DLD1 (cell line): Measurements from ENCODE around the gene FAM3C.
"Not testable (repeated sequence)": the region's sequence is repeated elsewhere in the genome, so short reads cannot be mapped to it uniquely, and the experiment has no call there.

ENCODE experiments used
- in situ Hi-C: cut with HindIII; loops from 2 replicates; pipeline ENCODE4 v1.10.0; 2017; ENCODE audit warnings: low sequenced_read_pairs

Gene FAM3C

DNA sequence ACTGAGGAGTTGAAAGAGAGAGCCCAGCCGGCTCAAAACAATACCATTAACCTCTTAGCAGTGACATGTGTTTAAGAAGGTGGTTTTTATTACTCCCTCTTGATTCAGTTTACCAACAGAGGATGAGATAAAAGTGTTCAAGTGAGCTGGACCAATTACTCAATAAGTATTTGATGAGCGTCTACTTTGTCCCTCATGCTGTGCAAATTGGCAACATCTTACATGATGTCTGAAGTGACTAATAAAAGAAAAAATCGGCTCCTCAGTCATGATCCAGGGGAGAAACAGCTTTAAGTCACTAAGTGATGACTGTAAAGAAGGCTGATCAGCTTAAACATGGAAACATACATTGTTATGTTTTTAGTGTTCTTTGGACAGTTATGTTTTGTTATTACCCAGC is 59.5 kb downstream of the FAM3C start:
- in situ Hi-C loops, result no loop called here

- in situ Hi-C loops, result no loop called here
These were observed 61.0 kb downstream of the FAM3C start for GRCh38 chr7:121334875-121335648.

DNA sequence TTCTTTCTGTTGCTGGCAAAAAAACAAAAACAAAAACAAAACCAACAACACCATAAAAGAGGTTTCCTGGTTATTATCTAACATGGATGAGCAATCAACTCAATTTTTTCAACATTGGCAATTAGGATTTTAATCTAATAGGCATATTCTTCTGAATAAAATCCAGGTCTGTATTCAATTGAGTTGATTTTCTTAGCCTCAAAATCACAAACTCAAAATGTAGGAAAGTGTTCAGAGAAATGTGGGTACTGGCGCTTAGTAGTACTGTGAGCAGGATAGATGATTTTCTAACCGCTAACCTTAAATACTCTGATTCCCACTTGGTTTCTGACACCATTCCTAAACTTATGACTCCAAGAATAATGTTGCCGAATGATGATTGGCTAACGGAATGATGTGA is 61.7 kb downstream of the FAM3C start:
- in situ Hi-C loops, result no loop called here

DNA sequence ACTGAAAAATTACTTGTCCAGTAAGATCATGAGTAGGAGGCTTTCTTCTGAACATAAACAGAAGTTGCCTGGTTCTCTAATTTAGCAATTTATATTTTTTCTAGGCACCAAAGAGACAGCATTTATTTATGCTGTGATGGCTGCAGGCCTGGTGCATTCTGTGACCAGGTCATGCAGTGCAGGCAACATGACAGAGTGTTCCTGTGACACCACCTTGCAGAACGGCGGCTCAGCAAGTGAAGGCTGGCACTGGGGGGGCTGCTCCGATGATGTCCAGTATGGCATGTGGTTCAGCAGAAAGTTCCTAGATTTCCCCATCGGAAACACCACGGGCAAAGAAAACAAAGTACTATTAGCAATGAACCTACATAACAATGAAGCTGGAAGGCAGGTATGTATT is 64.5 kb downstream of the FAM3C start:
- in situ Hi-C loops, result no loop called here

DNA sequence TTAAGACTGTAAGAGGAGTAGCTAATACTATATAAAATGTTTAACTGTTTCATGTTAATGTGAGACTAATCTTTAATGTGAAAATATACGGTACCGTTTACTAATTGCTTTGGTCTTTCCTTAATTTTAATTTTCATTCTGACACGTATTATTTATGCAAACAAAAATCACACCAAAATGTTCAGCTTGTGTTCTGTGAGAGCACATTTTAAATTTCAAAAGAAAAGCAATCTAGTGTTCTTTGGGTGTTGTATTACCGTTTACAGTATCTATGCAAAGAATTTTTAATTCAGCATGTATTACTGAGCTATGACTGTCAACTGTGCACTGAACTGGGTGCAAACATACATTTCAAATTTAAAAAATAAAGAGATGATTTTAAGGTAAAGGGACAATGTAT is 65.1 kb downstream of the FAM3C start:
- in situ Hi-C loops, result no loop called here

DNA sequence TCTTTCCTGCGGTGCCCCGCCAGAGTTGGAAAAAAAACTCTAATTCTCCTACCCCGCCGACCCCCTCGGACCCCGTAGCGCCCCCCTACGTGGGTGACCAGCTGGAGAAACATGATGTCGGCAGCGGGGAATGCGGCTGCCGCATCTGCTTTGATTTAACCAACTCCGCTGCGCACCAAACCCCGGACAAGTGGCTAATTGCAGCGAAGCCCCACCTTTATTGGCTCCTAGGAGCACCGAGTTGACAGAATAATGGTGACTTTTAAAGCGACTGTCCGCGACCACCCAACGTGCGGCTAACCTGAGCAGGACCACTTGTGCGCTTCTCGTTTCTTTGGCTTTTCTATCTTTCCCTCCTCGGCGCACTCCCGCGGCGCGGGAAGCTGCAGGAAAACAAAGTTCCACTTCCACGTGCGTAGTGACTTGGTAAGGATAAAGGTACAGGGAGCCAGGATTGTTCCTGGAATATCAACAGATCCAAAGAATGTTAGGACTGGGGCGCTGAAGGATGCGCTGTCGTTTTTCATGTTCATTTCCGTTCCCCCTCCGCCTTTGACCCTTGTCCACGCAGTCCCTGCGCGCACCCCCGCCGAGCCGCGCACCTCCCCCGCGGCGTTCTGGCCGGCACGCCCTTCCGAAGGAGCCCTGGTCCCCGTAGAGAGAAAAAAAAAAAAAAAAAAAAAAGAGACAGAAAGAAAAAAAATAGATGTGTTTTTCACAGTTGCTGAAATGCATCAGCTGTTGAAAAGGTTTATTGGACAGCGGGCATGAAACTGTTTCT is 65.9 kb downstream of the FAM3C start:
- in situ Hi-C loops, result no loop called here

DNA sequence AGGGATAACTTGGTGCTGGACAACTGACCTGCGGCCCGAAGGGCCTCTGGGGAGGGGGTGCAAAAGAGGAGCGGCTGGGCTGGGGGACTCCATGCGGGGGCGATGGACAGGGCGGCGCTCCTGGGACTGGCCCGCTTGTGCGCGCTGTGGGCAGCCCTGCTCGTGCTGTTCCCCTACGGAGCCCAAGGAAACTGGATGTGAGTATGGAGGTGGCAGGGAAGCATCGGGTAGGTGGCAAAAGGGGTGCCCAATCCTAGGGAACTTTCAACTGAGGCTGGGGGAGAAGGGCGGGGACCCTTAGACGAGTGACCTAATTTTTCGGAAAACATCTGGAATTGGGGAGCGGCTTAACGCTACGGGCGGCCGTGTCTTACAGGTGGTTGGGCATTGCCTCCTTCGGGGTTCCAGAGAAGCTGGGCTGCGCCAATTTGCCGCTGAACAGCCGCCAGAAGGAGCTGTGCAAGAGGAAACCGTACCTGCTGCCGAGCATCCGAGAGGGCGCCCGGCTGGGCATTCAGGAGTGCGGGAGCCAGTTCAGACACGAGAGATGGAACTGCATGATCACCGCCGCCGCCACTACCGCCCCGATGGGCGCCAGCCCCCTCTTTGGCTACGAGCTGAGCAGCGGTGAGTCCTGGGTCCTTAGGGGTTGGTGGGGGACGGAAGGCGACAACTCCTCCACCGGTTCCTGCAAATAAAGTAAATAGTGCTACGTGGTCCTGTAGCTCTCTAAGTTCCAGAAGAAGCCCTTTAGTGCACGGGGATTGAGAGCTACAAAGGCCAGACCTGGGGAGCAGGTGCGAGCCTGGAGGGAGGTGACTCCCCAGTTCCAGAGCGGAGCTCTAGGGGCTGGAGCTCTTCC is 66.7 kb downstream of the FAM3C start:
- in situ Hi-C loops, result no loop called here

- in situ Hi-C loops, result no loop called here
These were observed 67.5 kb downstream of the FAM3C start, which contains the start of gene WNT16 for GRCh38 chr7:121328508-121329190. Gene WNT16, plus strand, starts transcription at chr7:121329000. Its CDS starts 293 bp downstream, at chr7:121329293.

- in situ Hi-C loops, result no loop called here
These were observed 68.4 kb downstream of the FAM3C start for GRCh38 chr7:121327671-121328070.

DNA sequence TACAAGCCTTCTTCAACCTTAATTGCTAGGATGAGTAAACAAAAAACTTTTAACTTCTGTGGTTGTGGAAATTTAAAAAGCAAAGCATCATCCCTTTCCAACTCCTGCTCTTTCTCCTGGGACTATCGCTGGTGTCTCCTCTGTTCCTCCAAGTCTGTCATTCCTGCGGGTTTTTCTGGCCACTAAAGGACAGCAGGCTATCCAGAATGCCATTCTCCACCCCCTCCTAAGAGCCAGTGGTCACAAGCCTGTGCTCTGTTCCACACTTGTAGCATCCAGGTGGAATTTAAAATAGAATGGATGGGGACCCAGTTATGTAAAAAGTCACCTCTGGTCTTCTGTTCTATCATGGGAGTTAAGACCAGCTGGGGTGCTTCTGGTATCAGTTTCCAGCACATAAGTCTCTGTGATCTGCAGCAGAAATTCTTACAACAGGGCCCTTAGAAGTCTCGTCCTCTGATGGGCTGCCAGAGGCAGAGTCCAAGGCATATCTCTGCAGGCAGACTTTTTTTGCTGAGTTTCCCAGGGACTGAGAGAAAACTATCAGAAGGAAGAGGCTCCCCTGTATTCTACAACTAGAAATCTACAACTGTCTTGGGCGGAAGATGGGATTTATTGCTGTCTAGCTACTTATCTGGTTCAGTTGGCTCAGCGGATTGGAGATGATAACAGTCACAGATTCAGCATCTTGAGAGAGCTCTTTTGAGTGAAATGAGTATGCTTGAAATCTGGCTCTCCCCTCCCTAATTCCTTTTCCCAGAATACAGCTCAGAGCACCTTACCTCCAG is 72.4 kb downstream of the FAM3C start:
- in situ Hi-C loops, result no loop called here

DNA sequence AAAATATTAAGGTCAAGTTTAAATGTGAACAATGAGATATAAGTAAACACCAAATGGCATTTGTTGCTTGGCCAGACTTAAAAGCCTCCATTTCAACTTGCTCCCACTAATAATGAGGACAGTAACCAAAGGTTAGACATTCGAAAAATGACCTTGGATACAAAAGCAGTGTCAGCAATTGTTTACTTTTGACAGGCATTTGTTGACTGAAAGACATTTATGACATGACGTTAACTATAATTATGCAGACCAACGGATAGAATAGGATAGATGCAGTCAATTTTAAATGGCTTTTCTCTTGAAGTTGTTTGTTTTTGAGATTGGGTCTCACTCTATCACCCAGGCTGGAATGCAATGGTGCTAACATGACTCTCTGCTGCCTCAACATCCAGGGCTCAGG is 73.6 kb downstream of the FAM3C start:
- in situ Hi-C loops, result no loop called here

- in situ Hi-C loops, result not testable (repeated sequence)
These were observed 80.9 kb downstream of the FAM3C start for GRCh38 chr7:121315170-121315569.

DNA sequence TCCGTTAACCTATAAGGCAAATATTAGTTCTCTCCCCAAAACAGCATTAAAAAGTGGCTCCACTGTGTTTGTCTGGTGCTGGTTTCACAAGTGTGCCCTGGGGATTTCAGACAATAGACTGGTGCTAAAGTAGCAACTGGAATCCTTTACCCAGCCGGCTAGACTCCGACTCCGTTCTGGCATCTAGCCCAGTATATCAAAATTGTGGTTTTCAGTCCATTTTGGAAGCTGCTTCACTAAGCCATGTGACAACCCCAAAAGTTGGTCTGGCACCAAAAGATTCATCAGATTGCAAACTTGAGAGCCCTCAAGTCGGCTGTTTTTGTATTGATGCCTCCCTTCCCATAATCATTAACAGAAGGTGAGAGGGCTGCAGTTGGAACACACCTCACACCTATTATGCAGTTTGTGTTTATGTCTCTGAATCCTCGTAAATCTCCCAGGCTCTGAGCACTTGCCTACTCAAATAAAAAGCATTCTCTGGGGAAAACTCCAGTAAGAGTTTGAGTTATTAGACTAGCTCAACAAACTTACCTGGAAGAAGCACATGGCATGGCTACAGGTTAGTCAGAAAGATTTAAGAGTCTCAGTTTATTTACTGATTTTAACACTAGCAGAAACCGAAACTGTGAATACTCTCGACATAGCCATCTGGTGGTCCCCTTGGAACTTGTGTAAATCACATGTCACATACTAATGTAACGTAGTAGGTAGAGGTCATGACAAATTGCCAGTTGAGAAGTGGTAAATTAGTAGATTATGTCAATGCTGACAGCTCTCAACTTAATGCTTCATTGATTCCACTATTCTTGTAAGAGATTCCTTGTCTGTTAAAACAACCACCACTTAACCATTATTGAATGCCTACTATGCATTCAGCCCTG is 82.1 kb downstream of the FAM3C start:
- in situ Hi-C loops, result no loop called here

GRCh38 chr7:121313220-121313792 is 82.8 kb downstream of the FAM3C start:
- in situ Hi-C loops, result no loop called here

GRCh38 chr7:121307021-121307574 is 89.0 kb downstream of the FAM3C start:
- in situ Hi-C loops, result no loop called here

DNA sequence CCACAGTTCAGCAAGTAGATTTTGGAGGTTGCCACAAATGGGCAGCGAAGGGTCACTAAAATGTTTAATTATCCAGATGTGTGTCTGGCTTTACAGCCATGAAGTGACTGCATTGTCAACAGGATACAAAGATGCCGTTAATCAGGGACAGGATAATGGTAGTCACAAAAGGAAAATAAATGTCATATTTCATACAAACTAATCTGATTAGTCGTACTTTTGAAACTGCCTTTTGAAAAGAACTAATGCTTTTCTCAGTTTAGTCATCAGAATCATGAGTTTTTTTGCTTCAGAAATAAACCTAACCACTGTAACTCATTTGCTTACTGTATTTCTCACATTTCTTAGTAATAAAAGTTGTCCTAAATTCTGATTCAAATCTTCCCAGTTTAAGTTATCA is 89.5 kb downstream of the FAM3C start:
- in situ Hi-C loops, result no loop called here

DNA sequence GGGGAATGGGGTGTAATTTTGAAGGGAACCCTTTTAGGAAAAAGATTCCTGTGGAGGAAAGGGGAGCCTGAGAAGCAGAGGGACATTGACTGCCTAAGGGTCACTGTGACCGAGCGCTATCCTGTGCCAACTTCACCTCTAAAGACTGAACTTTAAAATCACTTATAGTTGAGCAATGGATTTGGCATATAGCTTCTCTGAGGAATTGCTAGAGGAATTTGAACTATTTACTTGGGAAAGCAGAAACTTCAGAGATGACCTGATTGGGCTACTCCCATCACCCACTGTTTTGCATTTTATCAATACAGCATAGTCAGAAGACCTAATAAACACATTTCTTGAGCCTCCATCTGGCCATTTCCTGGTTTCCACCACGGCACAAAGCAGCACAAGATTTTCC is 91.0 kb downstream of the FAM3C start:
- in situ Hi-C loops, result no loop called here

DNA sequence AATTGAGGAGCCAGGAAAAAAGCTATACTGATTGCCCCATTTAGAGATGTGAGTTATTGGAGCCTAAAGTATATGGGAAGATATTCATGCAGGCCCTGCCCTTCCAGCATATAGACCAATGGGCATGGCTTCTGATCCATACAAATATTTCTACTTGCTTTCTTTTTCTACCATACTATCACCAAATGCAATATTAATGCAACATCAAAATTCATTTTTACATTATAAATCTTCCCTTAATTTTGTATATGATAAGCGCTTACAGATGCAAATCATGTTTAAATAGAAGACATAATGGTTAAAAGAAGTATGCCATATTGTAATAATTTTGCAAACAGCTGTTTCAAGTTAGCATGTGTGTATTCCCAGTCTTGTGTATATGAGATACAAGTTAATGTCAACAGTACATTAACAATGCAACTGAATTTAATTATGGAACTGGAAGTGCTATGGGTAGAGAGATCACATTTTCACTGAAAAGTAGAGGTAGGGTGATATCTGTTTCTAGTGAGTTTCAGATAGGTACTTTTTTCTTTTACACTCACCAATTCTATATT is 91.9 kb downstream of the FAM3C start:
- in situ Hi-C loops, result no loop called here
